Right atrium auricular region (tissue), 2 donors: ENCODE measurements around the gene NCLN. TPM values are rescaled to one million over a fixed set of nuclear protein-coding genes. Genes with fewer than 3 reads are reported as not detected.
"Not testable (repeated sequence)": the region's sequence is repeated elsewhere in the genome, so short reads cannot be mapped to it uniquely, and the experiment has no call there.

Source experiments
- DNase-seq: peaks from one replicate; pipeline ENCODE4 v3.0.0-alpha.2; 2019; ENCODE audit warnings: low spot score
- H3K27ac ChIP-seq, 2 donors: fragments of 200-600 bp; sonication (generic); 1 replicate in 1 of 2; 2 replicates in 1 of 2; pipeline ENCODE4 v1.5.1; 2016 to 2019
- H3K27me3 ChIP-seq, 2 donors: fragments of 200-600 bp; sonication (generic); one replicate each; pipeline versions ENCODE4 v1.5.1 to v1.6.0; 2017 to 2019
- H3K36me3 ChIP-seq: fragments of 200-600 bp; sonication (generic); one replicate; pipeline ENCODE4 v1.5.1; 2016
- H3K4me1 ChIP-seq, 2 donors: fragments of 200-600 bp; sonication (generic); one replicate each; pipeline versions ENCODE4 v1.5.1 to v1.6.0; 2017 to 2019
- H3K4me3 ChIP-seq, 2 donors: fragments of 200-600 bp; sonication (generic); 1 replicate in 1 of 2; 2 replicates in 1 of 2; pipeline ENCODE4 v1.5.1; 2017 to 2019; ENCODE audit warnings: mild to moderate bottlenecking in 1 of 2, moderate library complexity in 1 of 2
- H3K9me3 ChIP-seq, 2 donors: fragments of 200-600 bp; sonication (generic); one replicate each; pipeline ENCODE4 v1.5.1; 2019
- total RNA-seq, 2 donors: library from RNA; depleted of rRNA; stranded (reverse); fragments of >200 nt; gene quantifications; one replicate each; pipeline ENCODE4 v1.1.0, GENCODE V29; 2016
- TF ChIP-seq, protein P1 (sequence below), 2 donors: fragments of 200-600 bp; sonication (generic); IDR thresholded peaks; one replicate each; pipeline ENCODE4 v1.5.1; 2019; ENCODE audit warnings: antibody characterized with exemption in 2 of 2

Gene NCLN
- total RNA-seq, 2 donors from 2014 or later, result 23.3 to 24.9 TPM

- H3K4me3 ChIP-seq, result no peak overlapping the region
- TF ChIP-seq, protein P1, sequence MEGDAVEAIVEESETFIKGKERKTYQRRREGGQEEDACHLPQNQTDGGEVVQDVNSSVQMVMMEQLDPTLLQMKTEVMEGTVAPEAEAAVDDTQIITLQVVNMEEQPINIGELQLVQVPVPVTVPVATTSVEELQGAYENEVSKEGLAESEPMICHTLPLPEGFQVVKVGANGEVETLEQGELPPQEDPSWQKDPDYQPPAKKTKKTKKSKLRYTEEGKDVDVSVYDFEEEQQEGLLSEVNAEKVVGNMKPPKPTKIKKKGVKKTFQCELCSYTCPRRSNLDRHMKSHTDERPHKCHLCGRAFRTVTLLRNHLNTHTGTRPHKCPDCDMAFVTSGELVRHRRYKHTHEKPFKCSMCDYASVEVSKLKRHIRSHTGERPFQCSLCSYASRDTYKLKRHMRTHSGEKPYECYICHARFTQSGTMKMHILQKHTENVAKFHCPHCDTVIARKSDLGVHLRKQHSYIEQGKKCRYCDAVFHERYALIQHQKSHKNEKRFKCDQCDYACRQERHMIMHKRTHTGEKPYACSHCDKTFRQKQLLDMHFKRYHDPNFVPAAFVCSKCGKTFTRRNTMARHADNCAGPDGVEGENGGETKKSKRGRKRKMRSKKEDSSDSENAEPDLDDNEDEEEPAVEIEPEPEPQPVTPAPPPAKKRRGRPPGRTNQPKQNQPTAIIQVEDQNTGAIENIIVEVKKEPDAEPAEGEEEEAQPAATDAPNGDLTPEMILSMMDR (IDR thresholded peaks at IDR 0.05), result no peak
- no peaks in the 10 kb centered on the region for H3K9me3 ChIP-seq
- no peak for DNase-seq
- no peak overlapping the region for H3K27ac ChIP-seq
- H3K27me3 ChIP-seq, result no peaks in the 10 kb centered on the region
- no peaks in the 10 kb centered on the region for H3K36me3 ChIP-seq
- H3K4me1 ChIP-seq, result peaks cover 0 to 31% of the 10 kb centered on the region in 2 donors
Measured at GRCh38 chr19:3188627-3189596, 3.2 kb downstream of the NCLN start.

DNA sequence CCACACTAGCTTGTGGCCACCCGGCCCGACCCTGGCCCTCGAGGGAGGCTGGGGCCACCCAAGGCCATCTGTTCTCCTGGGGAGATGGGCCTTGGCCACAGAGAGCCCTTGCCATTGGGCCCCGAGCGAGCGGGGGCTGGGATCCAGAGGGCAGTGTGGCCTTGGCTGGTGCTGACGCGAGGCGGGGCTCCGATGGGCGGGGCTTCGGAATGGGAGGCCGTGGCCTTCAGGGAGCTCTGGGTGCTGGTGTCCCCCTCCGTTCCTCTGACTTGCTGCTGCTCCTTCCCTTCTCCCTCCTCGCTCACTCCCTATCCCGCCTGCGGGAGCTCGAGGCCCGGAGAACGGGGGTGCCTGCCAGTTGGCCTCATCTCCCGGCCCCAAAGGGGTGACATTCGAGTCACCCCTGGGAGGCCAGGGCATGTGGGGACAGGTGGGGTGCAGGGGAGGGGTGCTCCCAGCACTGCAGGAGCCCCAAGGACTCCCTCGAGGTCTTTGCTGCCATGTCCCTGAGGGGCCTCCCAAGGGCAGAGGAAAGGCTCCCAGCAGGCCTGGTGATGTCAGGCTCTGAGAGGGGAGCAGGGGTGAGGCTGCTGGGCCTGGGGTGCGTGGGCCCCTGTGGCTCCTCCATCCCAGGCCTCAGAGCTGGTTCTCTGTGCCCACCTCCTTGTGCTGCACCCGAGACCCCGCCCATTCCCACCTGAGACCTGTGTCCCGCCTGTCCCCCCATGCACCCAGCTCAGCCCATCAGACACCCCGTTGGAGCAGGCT is 4.2 kb downstream of the NCLN start:
- DNase-seq, result no peak
- Histone ChIP-seq H3K27me3 (no peaks in the 10 kb centered on the region), H3K36me3 (no peaks in the 10 kb centered on the region), H3K27ac (no peak overlapping the region), H3K9me3 (no peaks in the 10 kb centered on the region), H3K4me1 (peaks cover 0 to 28% of the 10 kb centered on the region in 2 donors), H3K4me3 (no peak overlapping the region)
- TF ChIP-seq, protein P1 (IDR thresholded peaks at IDR 0.05), result no peak

- no peaks in the 10 kb centered on the region for H3K9me3 ChIP-seq
- no peaks in the 10 kb centered on the region for H3K36me3 ChIP-seq
- TF ChIP-seq, protein P1 (IDR thresholded peaks at IDR 0.05), result no peak
- no peak for DNase-seq
- no peaks in the 10 kb centered on the region for H3K27me3 ChIP-seq
- H3K27ac ChIP-seq, result no peak overlapping the region
- H3K4me3 ChIP-seq, result no peak overlapping the region
- peaks cover 0 to 25% of the 10 kb centered on the region in 2 donors for H3K4me1 ChIP-seq
Measured at GRCh38 chr19:3190470-3190770, 4.7 kb downstream of the NCLN start.

DNA sequence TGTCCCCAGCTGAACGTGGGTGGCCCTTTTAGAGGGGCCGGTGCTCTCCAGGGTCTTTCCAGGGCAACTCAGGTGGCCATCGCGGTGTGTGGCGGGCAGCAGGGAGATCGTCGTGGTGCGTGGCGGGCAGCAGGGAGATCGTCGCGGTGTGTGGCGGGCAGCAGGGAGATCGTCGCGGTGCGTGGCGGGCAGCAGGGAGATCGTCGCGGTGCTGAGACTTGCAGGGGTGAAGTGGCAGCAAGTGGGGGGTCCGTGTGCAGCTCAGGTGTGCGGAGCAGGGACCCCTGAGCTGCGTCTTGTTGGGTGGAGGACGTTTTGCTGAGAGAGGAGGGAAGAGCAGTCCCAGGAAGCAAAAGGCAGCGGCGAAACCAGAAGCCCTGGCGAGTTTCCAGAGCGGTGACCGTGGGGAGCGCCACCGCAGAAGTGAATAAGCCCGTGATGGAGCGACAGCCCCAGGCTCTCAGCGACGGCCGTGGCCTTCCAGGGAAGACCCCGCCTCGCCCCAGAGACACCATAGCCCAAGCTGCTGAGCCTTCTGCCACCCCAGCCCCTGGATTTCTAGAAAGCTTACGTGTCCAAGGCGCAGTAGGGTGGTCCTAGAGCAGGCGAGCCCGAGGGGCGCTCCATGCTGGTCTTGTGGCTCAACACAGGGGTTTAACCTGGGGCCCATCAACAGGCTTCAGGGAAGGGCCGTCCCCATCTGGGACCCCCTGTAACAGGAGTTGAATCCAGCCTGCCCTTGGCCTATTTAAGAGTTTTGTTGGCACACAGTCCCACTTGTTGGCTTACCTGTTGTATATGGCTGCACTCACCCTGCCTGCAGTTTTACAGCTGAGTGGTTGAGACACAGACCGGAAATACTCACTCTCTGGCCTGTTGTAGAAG is 5.4 kb downstream of the NCLN start:
- H3K9me3 ChIP-seq, result no peaks in the 10 kb centered on the region
- peaks cover 0 to 25% of the 10 kb centered on the region in 2 donors for H3K4me1 ChIP-seq
- no peak for DNase-seq
- TF ChIP-seq, protein P1 (IDR thresholded peaks at IDR 0.05), result no peak
- H3K36me3 ChIP-seq, result no peaks in the 10 kb centered on the region
- no peak overlapping the region for H3K27ac ChIP-seq
- no peak overlapping the region for H3K4me3 ChIP-seq
- H3K27me3 ChIP-seq, result no peaks in the 10 kb centered on the region

DNA sequence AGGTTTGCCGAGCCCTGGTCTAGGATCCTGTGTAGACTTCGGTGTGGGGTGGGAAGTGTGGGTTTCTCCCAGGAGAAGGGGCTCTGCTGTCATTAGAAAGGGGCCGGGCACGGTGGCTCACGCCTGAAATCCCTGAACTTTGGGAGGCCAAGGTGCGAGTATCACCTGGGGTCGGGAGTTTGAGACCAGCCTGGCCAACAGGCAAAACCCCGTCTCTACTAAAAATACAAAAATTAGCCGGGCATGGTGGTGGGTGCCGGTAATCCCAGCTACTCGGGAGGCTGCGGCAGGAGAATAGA is 6.0 kb downstream of the NCLN start:
- H3K4me3 ChIP-seq, DNase-seq, H3K36me3 ChIP-seq, H3K27ac ChIP-seq, H3K9me3 ChIP-seq, H3K27me3 ChIP-seq: not testable (repeated sequence)
- peaks cover 0 to 19% of the 10 kb centered on the region in 2 donors for H3K4me1 ChIP-seq
